ENCODE measurements around the gene MIA3.

DNA sequence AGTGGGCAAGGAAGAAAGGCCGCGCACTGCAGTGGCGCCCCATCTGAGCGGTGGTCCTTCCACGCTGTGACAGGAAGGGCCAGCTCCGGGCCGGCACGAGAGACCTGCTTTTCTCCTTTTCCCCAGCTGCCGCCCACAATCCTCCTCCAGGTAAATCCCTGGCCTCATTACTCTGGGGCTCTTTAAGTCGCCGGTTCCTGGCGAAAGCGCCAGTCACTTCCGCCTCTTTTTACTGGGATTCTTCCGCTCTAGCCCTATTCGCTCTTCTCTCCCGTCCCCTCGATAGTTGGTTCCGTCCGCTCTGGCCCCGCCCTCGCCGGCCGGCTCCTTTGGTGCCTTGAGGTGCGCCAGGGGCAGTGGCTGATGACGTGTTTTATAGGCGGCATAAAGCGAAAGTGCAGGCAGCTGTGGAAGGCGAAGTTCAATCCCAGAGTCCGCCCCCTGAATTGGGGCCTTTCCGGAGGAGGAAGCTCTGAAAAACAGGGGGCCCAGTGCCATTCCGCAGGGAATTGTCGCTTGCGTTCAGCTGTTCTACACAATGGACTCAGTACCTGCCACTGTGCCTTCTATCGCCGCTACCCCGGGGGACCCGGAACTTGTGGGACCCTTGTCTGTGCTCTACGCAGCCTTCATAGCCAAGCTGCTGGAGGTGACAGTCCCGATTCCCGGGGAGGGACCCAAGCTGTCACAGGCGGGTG is 26.2 kb downstream of the MIA3 start:
- TF ChIP-seq, protein P1, sequence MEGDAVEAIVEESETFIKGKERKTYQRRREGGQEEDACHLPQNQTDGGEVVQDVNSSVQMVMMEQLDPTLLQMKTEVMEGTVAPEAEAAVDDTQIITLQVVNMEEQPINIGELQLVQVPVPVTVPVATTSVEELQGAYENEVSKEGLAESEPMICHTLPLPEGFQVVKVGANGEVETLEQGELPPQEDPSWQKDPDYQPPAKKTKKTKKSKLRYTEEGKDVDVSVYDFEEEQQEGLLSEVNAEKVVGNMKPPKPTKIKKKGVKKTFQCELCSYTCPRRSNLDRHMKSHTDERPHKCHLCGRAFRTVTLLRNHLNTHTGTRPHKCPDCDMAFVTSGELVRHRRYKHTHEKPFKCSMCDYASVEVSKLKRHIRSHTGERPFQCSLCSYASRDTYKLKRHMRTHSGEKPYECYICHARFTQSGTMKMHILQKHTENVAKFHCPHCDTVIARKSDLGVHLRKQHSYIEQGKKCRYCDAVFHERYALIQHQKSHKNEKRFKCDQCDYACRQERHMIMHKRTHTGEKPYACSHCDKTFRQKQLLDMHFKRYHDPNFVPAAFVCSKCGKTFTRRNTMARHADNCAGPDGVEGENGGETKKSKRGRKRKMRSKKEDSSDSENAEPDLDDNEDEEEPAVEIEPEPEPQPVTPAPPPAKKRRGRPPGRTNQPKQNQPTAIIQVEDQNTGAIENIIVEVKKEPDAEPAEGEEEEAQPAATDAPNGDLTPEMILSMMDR (IDR thresholded peaks at IDR 0.05; ENCODE audit: low read depth, low read length, poor library complexity, severe bottlenecking) = no peak
- TF ChIP-seq EZH2phosphoT487 (IDR thresholded peaks at IDR 0.05; ENCODE audit: borderline replicate concordance, low read length) = no peak
